ENCODE data around the gene RNASE2.
"Not testable (repeated sequence)": the region's sequence is repeated elsewhere in the genome, so short reads cannot be mapped to it uniquely, and the experiment has no call there.

Gene RNASE2

DNA sequence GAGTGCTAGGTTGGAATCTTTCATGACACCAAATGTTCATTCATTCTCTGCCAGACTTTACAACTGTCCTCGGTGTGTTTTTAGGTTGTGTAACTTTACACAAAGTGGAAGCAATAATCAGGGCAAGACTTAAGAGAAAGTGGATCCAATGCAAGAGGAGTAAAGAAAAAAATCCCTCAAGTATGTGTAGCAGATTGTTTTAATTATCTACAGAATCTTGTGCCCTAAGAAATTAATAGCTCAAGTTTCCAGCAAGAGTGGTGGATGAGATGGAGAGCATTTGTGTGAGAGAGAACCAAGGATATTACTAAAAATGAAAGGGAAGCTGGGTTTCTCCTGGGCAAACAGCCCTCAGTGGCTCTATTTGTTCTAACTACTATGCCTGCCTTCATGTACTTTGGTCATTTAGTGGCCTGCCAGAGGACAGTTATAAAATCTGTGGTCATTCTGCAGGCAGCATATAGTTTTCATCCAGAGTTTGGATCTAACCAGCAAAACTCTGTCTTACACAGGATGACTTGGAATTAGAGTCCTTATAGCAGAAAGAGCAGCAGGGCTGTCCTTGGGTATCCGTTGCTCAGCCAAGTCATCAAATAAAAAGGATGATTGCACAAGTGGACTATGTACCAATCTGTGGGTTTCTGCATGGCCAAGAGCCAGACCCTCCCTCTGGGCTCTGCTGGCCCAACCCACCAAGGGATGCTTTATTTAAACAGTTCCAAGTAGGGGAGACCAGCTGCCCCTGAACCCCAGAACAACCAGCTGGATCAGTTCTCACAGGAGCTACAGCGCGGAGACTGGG is at the start of gene RNASE2:
TSS of gene RNASE2 (plus strand) at position 752 of the 802 bp plus-strand sequence. CDS start 285 bp downstream, outside the sequence.
- not testable (repeated sequence) for H3K4me1 ChIP-seq (ENCODE audit: control insufficient read depth, insufficient read depth, low read length); H3K9ac ChIP-seq (ENCODE audit: low read length); H3K27me3 ChIP-seq (ENCODE audit: control insufficient read depth, insufficient read depth, low read length); H3K9me3 ChIP-seq (ENCODE audit: control insufficient read depth, low read length); H3K4me3 ChIP-seq (ENCODE audit: low read length); H3K36me3 ChIP-seq (ENCODE audit: control insufficient read depth, insufficient read depth, low read length)

DNA sequence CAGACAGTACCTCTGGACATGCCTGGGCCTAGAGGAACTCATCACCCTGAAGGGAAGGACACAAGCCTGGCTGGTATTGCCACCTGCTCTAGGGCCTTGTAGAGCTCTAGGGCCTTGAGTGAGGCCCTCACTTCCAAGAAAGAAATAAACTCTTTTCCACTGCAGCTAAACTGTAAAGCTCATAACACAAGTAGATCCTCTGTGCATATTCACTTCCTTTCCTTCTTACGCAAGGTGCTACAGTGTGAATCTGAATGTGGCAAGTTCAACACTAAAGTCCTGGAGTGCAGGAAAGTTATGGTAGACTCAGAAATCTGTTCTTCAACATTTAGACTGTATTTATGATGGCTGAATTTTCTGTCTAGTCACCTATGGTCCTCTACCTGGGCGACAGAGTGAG is 49.6 kb upstream of the RNASE2 start:
- Histone ChIP-seq H3K9me3 (ENCODE audit: control insufficient read depth, low read length) (no peaks in the 10 kb centered on the region), H3K4me1 (ENCODE audit: control insufficient read depth, insufficient read depth, low read length) (no peaks in the 10 kb centered on the region), H3K9ac (ENCODE audit: low read length) (no peak overlapping the region), H3K4me3 (ENCODE audit: low read length) (no peak overlapping the region), H3K36me3 (ENCODE audit: control insufficient read depth, insufficient read depth, low read length) (no peaks in the 10 kb centered on the region), H3K27me3 (ENCODE audit: control insufficient read depth, insufficient read depth, low read length) (no peaks in the 10 kb centered on the region)

- no peaks in the 10 kb centered on the region for H3K9me3 ChIP-seq (ENCODE audit: control insufficient read depth, low read length)
- no peak overlapping the region for H3K9ac ChIP-seq (ENCODE audit: low read length)
- H3K27me3 ChIP-seq (ENCODE audit: control insufficient read depth, insufficient read depth, low read length): no peaks in the 10 kb centered on the region
- no peak overlapping the region for H3K4me3 ChIP-seq (ENCODE audit: low read length)
- H3K36me3 ChIP-seq (ENCODE audit: control insufficient read depth, insufficient read depth, low read length): no peaks in the 10 kb centered on the region
- H3K4me1 ChIP-seq (ENCODE audit: control insufficient read depth, insufficient read depth, low read length): no peaks in the 10 kb centered on the region
Measured at GRCh38 chr14:20907214-20907613, 48.1 kb upstream of the RNASE2 start.

GRCh38 chr14:20910822-20911221 is 44.5 kb upstream of the RNASE2 start:
- not testable (repeated sequence) for H3K36me3 ChIP-seq (ENCODE audit: control insufficient read depth, insufficient read depth, low read length); H3K27me3 ChIP-seq (ENCODE audit: control insufficient read depth, insufficient read depth, low read length); H3K9me3 ChIP-seq (ENCODE audit: control insufficient read depth, low read length); H3K9ac ChIP-seq (ENCODE audit: low read length); H3K4me1 ChIP-seq (ENCODE audit: control insufficient read depth, insufficient read depth, low read length); H3K4me3 ChIP-seq (ENCODE audit: low read length)

- not testable (repeated sequence) for H3K4me3 ChIP-seq (ENCODE audit: low read length); H3K9ac ChIP-seq (ENCODE audit: low read length); H3K4me1 ChIP-seq (ENCODE audit: control insufficient read depth, insufficient read depth, low read length); H3K36me3 ChIP-seq (ENCODE audit: control insufficient read depth, insufficient read depth, low read length); H3K9me3 ChIP-seq (ENCODE audit: control insufficient read depth, low read length); H3K27me3 ChIP-seq (ENCODE audit: control insufficient read depth, insufficient read depth, low read length)
Measured at GRCh38 chr14:20919038-20919756, 36.1 kb upstream of the RNASE2 start.

GRCh38 chr14:20923766-20924297 is 31.5 kb upstream of the RNASE2 start:
- H3K36me3 ChIP-seq (ENCODE audit: control insufficient read depth, insufficient read depth, low read length); H3K9ac ChIP-seq (ENCODE audit: low read length); H3K4me1 ChIP-seq (ENCODE audit: control insufficient read depth, insufficient read depth, low read length); H3K4me3 ChIP-seq (ENCODE audit: low read length); H3K9me3 ChIP-seq (ENCODE audit: control insufficient read depth, low read length); H3K27me3 ChIP-seq (ENCODE audit: control insufficient read depth, insufficient read depth, low read length): not testable (repeated sequence)

DNA sequence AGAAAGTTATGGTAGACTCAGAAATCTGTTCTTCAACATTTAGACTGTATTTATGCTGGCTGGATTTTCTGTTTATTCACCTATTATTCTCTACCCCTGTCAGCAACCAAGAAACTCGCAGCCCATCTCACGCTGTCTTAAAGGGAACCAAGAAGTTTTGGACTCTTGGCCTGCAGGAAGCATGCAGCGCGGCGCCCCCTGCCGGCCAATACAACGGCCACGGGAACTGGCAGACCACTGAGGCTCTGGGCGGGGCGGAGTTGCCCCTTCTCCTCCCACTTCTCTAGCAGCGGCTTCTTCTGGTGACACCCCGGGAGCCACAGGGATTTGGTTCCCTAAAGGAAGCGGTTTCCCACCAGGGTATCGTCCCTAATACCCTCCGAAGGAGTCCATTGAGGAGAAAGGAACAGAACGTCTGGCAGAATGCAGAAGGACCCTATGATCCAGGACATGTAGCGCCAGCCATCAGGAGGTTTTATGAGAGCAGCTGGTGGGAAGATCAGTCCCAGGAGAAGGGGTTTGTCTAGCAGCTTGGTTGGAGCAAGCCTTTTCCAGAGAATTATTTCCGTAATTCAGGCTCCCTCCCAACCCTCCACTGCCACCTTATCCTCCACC is 21.0 kb upstream of the RNASE2 start:
- Histone ChIP-seq H3K9me3 (ENCODE audit: control insufficient read depth, low read length) (no peaks in the 10 kb centered on the region), H3K9ac (ENCODE audit: low read length) (no peak overlapping the region), H3K36me3 (ENCODE audit: control insufficient read depth, insufficient read depth, low read length) (no peaks in the 10 kb centered on the region), H3K4me1 (ENCODE audit: control insufficient read depth, insufficient read depth, low read length) (no peaks in the 10 kb centered on the region), H3K27me3 (ENCODE audit: control insufficient read depth, insufficient read depth, low read length) (peaks cover 3% of the 10 kb centered on the region), H3K4me3 (ENCODE audit: low read length) (no peak overlapping the region)

GRCh38 chr14:20935303-20935984 is 19.8 kb upstream of the RNASE2 start:
- Histone ChIP-seq H3K4me1 (ENCODE audit: control insufficient read depth, insufficient read depth, low read length) (no peaks in the 10 kb centered on the region), H3K36me3 (ENCODE audit: control insufficient read depth, insufficient read depth, low read length) (no peaks in the 10 kb centered on the region), H3K9ac (ENCODE audit: low read length) (no peak overlapping the region), H3K9me3 (ENCODE audit: control insufficient read depth, low read length) (no peaks in the 10 kb centered on the region), H3K27me3 (ENCODE audit: control insufficient read depth, insufficient read depth, low read length) (peaks cover 3% of the 10 kb centered on the region), H3K4me3 (ENCODE audit: low read length) (no peak overlapping the region)

DNA sequence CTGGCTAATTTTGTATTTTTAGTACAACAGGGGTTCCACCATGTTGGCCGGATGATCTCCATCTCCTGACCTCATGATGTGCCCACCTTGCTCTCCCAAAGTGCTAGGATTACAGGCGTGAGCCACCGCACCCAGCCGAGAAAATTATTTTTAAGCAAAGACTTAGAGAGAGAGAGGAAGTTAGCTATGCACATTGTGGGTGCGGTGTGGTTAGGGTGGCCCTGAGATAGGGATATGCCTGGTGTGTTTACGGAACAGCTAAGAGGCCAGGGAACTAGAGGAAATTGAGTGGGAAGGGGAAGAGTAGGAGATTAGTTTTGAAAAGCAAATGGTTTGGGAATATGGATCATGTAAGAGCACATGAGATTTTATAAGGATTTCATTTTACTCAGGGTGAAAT is 10.1 kb upstream of the RNASE2 start:
- H3K9ac ChIP-seq (ENCODE audit: low read length); H3K9me3 ChIP-seq (ENCODE audit: control insufficient read depth, low read length); H3K4me1 ChIP-seq (ENCODE audit: control insufficient read depth, insufficient read depth, low read length); H3K27me3 ChIP-seq (ENCODE audit: control insufficient read depth, insufficient read depth, low read length); H3K36me3 ChIP-seq (ENCODE audit: control insufficient read depth, insufficient read depth, low read length); H3K4me3 ChIP-seq (ENCODE audit: low read length): not testable (repeated sequence)

- not testable (repeated sequence) for H3K4me3 ChIP-seq (ENCODE audit: low read length); H3K4me1 ChIP-seq (ENCODE audit: control insufficient read depth, insufficient read depth, low read length); H3K36me3 ChIP-seq (ENCODE audit: control insufficient read depth, insufficient read depth, low read length); H3K27me3 ChIP-seq (ENCODE audit: control insufficient read depth, insufficient read depth, low read length); H3K9me3 ChIP-seq (ENCODE audit: control insufficient read depth, low read length); H3K9ac ChIP-seq (ENCODE audit: low read length)
Measured at GRCh38 chr14:20946707-20947106, 8.6 kb upstream of the RNASE2 start.

DNA sequence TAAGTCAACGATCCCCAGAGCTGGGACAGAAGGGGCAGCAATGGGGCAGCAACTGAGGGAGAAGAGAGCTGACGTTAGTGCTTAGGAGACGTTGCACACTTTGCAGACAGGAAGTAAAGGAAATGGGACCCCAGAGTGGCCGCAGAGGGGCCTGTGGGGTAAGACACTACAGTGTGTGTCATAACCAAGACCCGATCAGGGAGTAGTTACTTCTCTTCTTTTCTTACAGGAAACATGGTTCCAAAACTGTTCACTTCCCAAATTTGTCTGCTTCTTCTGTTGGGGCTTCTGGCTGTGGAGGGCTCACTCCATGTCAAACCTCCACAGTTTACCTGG is 219 bp downstream of the RNASE2 start:
- not testable (repeated sequence) for H3K27me3 ChIP-seq (ENCODE audit: control insufficient read depth, insufficient read depth, low read length); H3K4me3 ChIP-seq (ENCODE audit: low read length)

More for the DNA sequence above, 219 bp downstream of the RNASE2 start:
- not testable (repeated sequence) for H3K9me3 ChIP-seq (ENCODE audit: control insufficient read depth, low read length); H3K36me3 ChIP-seq (ENCODE audit: control insufficient read depth, insufficient read depth, low read length); H3K4me1 ChIP-seq (ENCODE audit: control insufficient read depth, insufficient read depth, low read length); H3K9ac ChIP-seq (ENCODE audit: low read length)

All from mucosa of stomach (tissue), 1 donor.